HEK293 (cell line): Measurements from ENCODE around the gene KIRREL3.

Experiments used
- ZNF221 ChIP-seq: fragments of 450-650 bp; formaldehyde crosslinking; IDR thresholded peaks from 2 replicates; pipeline ENCODE4 v1.5.1; 2017; ENCODE audit warnings: missing biosample characterization, missing genetic modification characterization, borderline replicate concordance
- ZNF621 ChIP-seq: fragments of 450-650 bp; formaldehyde crosslinking; IDR thresholded peaks from 2 replicates; pipeline ENCODE4 v1.5.1; 2017; ENCODE audit warnings: missing biosample characterization, missing genetic modification characterization
- ZNF677 ChIP-seq: fragments of 450-650 bp; IDR thresholded peaks from 2 replicates; pipeline ENCODE4 v1.5.0; 2018; ENCODE audit warnings: missing biosample characterization, mild to moderate bottlenecking, missing genetic modification characterization, moderate library complexity
- ZNF768 ChIP-seq: fragments of 450-650 bp; formaldehyde crosslinking; IDR thresholded peaks from 2 replicates; pipeline ENCODE4 v1.5.1; 2018; ENCODE audit warnings: missing biosample characterization, mild to moderate bottlenecking, missing genetic modification characterization
- TF ChIP-seq, protein P1 (sequence below): fragments of 450-650 bp; formaldehyde crosslinking; IDR thresholded peaks from 2 replicates; pipeline ENCODE4 v1.5.1; 2016; ENCODE audit warnings: missing biosample characterization, missing genetic modification characterization
- TF ChIP-seq, protein P2 (sequence below): fragments of 450-650 bp; formaldehyde crosslinking; IDR thresholded peaks from 2 replicates; pipeline ENCODE4 v1.5.1; 2016; ENCODE audit warnings: missing biosample characterization, missing genetic modification characterization
- TF ChIP-seq, protein P3 (sequence below): fragments of 450-650 bp; IDR thresholded peaks from 2 replicates; pipeline ENCODE4 v1.5.1; 2018; ENCODE audit warnings: missing biosample characterization, mild to moderate bottlenecking, missing genetic modification characterization
- TF ChIP-seq, protein P4 (sequence below): fragments of 450-650 bp; formaldehyde crosslinking; IDR thresholded peaks from 2 replicates; pipeline ENCODE4 v1.5.1; 2016; ENCODE audit warnings: missing biosample characterization, missing genetic modification characterization

DNA sequence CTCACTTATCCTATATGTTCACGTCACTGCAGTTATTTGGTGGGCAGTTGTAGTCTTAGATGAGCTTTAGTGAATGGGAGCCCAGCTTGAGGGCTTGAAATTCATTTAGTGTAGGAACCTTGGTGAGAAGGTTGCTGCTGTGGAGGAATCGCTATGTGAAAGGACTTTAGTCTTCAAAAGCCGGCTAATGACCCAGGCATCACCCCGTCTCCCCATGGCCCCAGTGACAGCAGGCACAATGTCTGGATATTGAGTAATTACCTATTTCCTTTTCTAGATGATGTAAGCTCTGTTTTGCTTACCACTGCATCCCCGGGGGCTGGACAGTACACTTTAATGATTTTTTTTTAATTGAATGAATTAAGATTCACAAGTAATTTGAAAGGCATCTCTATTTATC is 361.9 kb downstream of the KIRREL3 start:
- no peak for TF ChIP-seq ZNF677
- TF ChIP-seq, protein P1, sequence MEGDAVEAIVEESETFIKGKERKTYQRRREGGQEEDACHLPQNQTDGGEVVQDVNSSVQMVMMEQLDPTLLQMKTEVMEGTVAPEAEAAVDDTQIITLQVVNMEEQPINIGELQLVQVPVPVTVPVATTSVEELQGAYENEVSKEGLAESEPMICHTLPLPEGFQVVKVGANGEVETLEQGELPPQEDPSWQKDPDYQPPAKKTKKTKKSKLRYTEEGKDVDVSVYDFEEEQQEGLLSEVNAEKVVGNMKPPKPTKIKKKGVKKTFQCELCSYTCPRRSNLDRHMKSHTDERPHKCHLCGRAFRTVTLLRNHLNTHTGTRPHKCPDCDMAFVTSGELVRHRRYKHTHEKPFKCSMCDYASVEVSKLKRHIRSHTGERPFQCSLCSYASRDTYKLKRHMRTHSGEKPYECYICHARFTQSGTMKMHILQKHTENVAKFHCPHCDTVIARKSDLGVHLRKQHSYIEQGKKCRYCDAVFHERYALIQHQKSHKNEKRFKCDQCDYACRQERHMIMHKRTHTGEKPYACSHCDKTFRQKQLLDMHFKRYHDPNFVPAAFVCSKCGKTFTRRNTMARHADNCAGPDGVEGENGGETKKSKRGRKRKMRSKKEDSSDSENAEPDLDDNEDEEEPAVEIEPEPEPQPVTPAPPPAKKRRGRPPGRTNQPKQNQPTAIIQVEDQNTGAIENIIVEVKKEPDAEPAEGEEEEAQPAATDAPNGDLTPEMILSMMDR (tag by site-specific recombination), result no peak
- TF ChIP-seq ZNF221 (tag by site-specific recombination), result no peak
- TF ChIP-seq, protein P2, sequence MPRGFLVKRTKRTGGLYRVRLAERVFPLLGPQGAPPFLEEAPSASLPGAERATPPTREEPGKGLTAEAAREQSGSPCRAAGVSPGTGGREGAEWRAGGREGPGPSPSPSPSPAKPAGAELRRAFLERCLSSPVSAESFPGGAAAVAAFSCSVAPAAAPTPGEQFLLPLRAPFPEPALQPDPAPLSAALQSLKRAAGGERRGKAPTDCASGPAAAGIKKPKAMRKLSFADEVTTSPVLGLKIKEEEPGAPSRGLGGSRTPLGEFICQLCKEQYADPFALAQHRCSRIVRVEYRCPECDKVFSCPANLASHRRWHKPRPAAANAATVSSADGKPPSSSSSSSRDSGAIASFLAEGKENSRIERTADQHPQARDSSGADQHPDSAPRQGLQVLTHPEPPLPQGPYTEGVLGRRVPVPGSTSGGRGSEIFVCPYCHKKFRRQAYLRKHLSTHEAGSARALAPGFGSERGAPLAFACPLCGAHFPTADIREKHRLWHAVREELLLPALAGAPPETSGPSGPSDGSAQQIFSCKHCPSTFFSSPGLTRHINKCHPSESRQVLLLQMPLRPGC, result no peak
- no peak for TF ChIP-seq ZNF768 (tag by site-specific recombination)
- TF ChIP-seq, protein P3, sequence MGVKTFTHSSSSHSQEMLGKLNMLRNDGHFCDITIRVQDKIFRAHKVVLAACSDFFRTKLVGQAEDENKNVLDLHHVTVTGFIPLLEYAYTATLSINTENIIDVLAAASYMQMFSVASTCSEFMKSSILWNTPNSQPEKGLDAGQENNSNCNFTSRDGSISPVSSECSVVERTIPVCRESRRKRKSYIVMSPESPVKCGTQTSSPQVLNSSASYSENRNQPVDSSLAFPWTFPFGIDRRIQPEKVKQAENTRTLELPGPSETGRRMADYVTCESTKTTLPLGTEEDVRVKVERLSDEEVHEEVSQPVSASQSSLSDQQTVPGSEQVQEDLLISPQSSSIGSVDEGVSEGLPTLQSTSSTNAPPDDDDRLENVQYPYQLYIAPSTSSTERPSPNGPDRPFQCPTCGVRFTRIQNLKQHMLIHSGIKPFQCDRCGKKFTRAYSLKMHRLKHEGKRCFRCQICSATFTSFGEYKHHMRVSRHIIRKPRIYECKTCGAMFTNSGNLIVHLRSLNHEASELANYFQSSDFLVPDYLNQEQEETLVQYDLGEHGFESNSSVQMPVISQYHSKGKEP (tag by site-specific recombination), result no peak
- TF ChIP-seq, protein P4, sequence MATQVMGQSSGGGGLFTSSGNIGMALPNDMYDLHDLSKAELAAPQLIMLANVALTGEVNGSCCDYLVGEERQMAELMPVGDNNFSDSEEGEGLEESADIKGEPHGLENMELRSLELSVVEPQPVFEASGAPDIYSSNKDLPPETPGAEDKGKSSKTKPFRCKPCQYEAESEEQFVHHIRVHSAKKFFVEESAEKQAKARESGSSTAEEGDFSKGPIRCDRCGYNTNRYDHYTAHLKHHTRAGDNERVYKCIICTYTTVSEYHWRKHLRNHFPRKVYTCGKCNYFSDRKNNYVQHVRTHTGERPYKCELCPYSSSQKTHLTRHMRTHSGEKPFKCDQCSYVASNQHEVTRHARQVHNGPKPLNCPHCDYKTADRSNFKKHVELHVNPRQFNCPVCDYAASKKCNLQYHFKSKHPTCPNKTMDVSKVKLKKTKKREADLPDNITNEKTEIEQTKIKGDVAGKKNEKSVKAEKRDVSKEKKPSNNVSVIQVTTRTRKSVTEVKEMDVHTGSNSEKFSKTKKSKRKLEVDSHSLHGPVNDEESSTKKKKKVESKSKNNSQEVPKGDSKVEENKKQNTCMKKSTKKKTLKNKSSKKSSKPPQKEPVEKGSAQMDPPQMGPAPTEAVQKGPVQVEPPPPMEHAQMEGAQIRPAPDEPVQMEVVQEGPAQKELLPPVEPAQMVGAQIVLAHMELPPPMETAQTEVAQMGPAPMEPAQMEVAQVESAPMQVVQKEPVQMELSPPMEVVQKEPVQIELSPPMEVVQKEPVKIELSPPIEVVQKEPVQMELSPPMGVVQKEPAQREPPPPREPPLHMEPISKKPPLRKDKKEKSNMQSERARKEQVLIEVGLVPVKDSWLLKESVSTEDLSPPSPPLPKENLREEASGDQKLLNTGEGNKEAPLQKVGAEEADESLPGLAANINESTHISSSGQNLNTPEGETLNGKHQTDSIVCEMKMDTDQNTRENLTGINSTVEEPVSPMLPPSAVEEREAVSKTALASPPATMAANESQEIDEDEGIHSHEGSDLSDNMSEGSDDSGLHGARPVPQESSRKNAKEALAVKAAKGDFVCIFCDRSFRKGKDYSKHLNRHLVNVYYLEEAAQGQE, result no peak
- TF ChIP-seq ZNF621 (tag by site-specific recombination), result no peak
